Limb (tissue), 2 donors: ENCODE results near the gene DEGS2.
"Not testable (repeated sequence)": the region's sequence is repeated elsewhere in the genome, so short reads cannot be mapped to it uniquely, and the experiment has no call there.

ENCODE experiments used
- DNase-seq, 2 donors: peaks; one replicate each; pipeline ENCODE4 v3.0.0-alpha.2; 2016; ENCODE audit errors: extremely low spot score in 2 of 2

Gene DEGS2

GRCh38 chr14:100180671-100181070, 21.2 kb upstream of the DEGS2 start:
- DNase-seq: not testable (repeated sequence)

- no peak for DNase-seq
Observed at GRCh38 chr14:100178691-100179090, 19.2 kb upstream of the DEGS2 start.

GRCh38 chr14:100176811-100177327, 17.4 kb upstream of the DEGS2 start:
- DNase-seq: no peak

GRCh38 chr14:100173353-100173752, 13.9 kb upstream of the DEGS2 start:
- no peak for DNase-seq

GRCh38 chr14:100172811-100173210, 13.4 kb upstream of the DEGS2 start:
- no peak for DNase-seq

- no peak for DNase-seq
Observed at GRCh38 chr14:100170880-100171279, 11.4 kb upstream of the DEGS2 start.

- no peak for DNase-seq
Observed at GRCh38 chr14:100168506-100168905, 9.1 kb upstream of the DEGS2 start.

- DNase-seq: no peak
Observed at GRCh38 chr14:100165831-100166440, 6.5 kb upstream of the DEGS2 start.

GRCh38 chr14:100165376-100165775, 5.9 kb upstream of the DEGS2 start:
- DNase-seq: no peak

GRCh38 chr14:100160534-100160916, 1.1 kb upstream of the DEGS2 start:
- DNase-seq: peak in 1 of 2 donors; percentile 19

GRCh38 chr14:100159865-100160533, 554 bp upstream of the DEGS2 start:
- DNase-seq: no peak

GRCh38 chr14:100158566-100159093, 815 bp downstream of the DEGS2 start:
- no peak for DNase-seq

GRCh38 chr14:100157548-100158232, 1.8 kb downstream of the DEGS2 start:
- DNase-seq: not testable (repeated sequence)

GRCh38 chr14:100156776-100157175, 2.7 kb downstream of the DEGS2 start:
- no peak for DNase-seq

GRCh38 chr14:100155756-100156616, 3.5 kb downstream of the DEGS2 start:
- no peak for DNase-seq

- no peak for DNase-seq
Observed at GRCh38 chr14:100155049-100155621, 4.3 kb downstream of the DEGS2 start.

GRCh38 chr14:100153560-100153959, 5.9 kb downstream of the DEGS2 start:
- no peak for DNase-seq

- DNase-seq: no peak
Observed at GRCh38 chr14:100152091-100152490, 7.4 kb downstream of the DEGS2 start.

- DNase-seq: no peak
Observed at GRCh38 chr14:100150932-100151587, 8.4 kb downstream of the DEGS2 start.

GRCh38 chr14:100149851-100150611, 9.4 kb downstream of the DEGS2 start:
- DNase-seq: no peak
